T-helper 1 cell treated with Interleukin-12 subunit alpha and Interleukin-12 subunit beta and Interleukin-4 antibody, amounts not matched to agents 30 μg/mL and 1 μg/mL, for 36 hours (primary cell): Measurements from ENCODE around the gene SNTG2.
A peak's percentile ranks its signal among the peaks of the same experiment; 100 is the strongest.

Source experiments
- H3K27ac Mint-ChIP-seq: one replicate; pipeline ENCODE4 v1.8.0; 2021; ENCODE audit warnings: mild to moderate bottlenecking, mixed read lengths
- H3K27me3 Mint-ChIP-seq: one replicate; pipeline ENCODE4 v1.8.0; 2021; ENCODE audit warnings: low read depth, mixed read lengths
- H3K36me3 Mint-ChIP-seq: one replicate; pipeline ENCODE4 v1.8.0; 2021; ENCODE audit warnings: low read depth, mixed read lengths
- H3K4me1 Mint-ChIP-seq: one replicate; pipeline ENCODE4 v1.8.0; 2021; ENCODE audit warnings: low read depth, mixed read lengths
- H3K4me3 Mint-ChIP-seq: one replicate; pipeline ENCODE4 v1.8.0; 2021; ENCODE audit warnings: mild to moderate bottlenecking, moderate library complexity, mixed read lengths
- H3K9me3 Mint-ChIP-seq: one replicate; pipeline ENCODE4 v1.8.0; 2021; ENCODE audit warnings: mixed read lengths

Gene SNTG2

DNA sequence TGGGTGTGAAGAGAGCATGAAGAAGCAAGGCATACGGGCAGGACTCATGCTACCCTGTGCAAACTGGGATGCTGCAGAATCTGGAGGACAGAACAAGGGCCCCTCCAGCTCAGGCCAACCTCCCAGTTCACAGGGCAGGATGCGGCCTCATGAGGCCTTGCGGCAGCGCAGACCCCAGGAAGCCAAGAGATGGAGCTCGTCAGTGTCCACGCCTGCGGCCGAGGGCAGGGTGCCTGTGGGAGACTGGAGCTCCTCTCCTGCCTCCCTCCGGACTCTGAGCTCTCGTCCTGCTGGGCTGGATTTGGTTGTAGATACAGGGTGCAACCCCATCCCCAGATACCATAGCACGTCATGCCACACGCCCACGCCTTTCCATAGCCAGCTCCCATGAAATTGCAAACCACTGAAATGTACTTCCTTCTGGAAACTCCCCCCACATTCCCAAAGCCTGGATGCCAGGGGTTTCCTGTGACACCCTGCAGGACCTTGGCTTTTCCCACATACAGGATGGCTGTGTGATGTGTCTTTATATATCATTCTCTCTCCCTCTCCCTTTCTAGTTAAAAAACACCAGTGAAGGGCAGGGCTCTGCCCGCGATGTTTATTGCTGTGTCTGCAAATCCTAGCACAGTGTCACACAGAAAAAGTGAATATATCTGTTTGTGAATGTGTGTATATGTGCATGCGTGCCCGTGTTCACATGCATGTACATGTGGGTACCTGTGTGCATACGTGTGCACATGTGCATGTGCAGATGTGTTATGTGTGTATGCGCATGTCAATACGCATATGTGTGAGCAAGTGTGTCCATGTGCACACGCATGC lies 12.3 kb upstream of the SNTG2 start:
- no peak overlapping the region for H3K27ac Mint-ChIP-seq
- no peaks in the 10 kb centered on the region for H3K4me1 Mint-ChIP-seq
- no peaks in the 10 kb centered on the region for H3K27me3 Mint-ChIP-seq
- no peak overlapping the region for H3K4me3 Mint-ChIP-seq
- H3K9me3 Mint-ChIP-seq: no peaks in the 10 kb centered on the region
- no peaks in the 10 kb centered on the region for H3K36me3 Mint-ChIP-seq

DNA sequence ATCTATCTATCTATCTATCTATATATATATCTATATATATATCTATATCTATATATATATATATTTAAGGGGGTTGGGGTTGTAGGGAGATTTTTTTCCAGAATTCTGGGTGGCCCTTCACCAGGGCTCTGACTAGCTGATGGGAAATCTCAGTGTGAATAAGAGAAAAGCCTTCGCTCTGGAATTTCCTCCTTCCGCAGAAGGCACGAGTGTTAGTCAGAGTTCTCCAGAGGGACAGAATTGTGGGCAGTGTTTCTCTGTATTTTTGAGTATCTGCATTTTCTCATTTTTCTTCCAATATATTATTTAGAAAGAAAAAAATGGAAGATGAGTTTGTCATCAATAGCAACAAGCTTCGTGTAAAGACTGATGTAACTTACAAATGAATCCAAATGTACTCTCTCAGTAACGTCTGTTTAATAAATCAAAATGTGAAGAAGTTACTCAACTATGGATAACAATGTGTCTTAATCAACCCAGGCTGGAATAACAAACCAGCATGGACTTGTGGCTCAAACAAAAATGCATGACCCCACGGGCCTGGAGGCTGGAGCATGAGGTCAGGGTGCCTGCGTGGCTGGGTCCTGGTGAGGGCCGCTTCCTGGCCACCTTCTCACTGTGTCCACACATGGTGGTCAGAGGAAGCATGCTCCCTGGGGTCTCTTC lies 10.6 kb upstream of the SNTG2 start:
- H3K4me3 Mint-ChIP-seq: no peak overlapping the region
- H3K27me3 Mint-ChIP-seq: no peaks in the 10 kb centered on the region
- H3K9me3 Mint-ChIP-seq: peaks cover 9% of the 10 kb centered on the region
- no peak overlapping the region for H3K27ac Mint-ChIP-seq
- no peaks in the 10 kb centered on the region for H3K36me3 Mint-ChIP-seq
- H3K4me1 Mint-ChIP-seq: no peaks in the 10 kb centered on the region

DNA sequence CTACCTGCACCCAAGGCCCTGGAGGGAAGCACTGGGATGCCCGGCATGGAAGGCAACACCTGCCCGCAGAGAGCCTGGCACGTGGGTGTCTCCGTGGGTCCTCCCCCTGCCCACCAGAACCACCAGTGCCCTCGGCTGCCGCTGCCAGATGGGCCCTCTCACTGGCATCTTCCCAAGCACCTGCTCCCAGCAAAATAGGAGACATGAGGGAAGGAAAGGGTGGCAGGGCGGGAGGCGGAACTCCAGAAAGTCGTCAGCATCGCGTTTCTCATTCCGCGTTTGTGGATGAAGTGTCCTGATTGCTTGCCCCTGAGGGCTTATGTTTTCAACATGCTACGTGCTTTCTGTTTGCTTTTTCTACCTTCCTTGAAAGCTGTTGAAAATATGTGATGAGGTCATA lies 8.8 kb upstream of the SNTG2 start:
- H3K36me3 Mint-ChIP-seq: no peaks in the 10 kb centered on the region
- no peak overlapping the region for H3K4me3 Mint-ChIP-seq
- H3K9me3 Mint-ChIP-seq: peaks cover 9% of the 10 kb centered on the region
- H3K4me1 Mint-ChIP-seq: peaks cover 5% of the 10 kb centered on the region
- H3K27ac Mint-ChIP-seq: no peak overlapping the region
- peaks cover 4% of the 10 kb centered on the region for H3K27me3 Mint-ChIP-seq

DNA sequence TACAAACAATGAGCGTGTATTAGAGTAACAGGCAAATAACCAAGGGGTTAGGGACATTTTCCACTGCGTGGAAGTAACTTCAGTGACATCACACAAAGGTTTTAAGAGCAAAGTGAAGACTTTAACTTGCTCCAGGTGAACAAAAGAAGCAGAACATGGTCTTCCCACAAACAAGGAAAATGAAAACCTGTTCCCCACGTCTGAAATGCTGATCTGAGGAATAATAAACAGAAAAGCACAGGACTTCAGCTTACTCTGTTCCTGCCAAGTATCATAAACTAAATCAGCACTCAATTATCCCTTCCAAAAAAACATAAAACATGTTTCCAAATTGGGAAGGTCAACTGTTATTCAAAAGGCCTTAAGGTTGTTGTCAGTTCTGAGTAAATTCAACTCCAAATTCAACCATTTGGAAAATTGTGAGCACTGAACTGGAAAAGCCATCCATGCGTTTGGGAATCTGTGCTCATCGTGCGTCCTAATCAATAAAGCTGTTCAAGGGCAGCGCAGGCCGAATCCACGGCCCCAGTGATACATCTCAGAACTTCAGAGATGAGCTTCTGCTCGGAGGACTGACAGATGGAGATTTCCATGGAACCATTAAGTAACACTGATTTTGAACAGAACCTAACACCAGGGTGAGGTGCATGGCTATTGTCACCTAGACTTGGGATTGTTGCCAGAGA lies 7.7 kb upstream of the SNTG2 start:
- peaks cover 4% of the 10 kb centered on the region for H3K27me3 Mint-ChIP-seq
- H3K27ac Mint-ChIP-seq: no peak overlapping the region
- H3K4me3 Mint-ChIP-seq: no peak overlapping the region
- peaks cover 5% of the 10 kb centered on the region for H3K4me1 Mint-ChIP-seq
- no peaks in the 10 kb centered on the region for H3K36me3 Mint-ChIP-seq
- peaks cover 9% of the 10 kb centered on the region for H3K9me3 Mint-ChIP-seq

DNA sequence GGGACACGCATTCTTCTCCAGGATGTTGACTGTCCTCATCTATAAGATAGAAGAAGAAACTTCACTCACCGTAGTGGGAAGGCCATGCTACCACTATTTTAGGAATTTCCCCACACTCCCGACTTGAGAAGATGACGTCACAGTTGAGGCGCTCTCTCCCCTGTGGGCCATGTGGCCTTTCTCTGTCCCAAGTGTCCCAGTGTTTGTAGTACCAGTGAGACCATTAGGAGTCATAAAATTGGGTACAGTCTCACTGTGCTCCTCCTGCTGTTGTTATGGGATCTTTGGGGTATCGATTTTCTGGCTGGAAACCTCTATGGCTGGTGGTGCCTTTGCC lies 7.2 kb upstream of the SNTG2 start:
- Mint-ChIP-seq H3K36me3 (no peaks in the 10 kb centered on the region), H3K27me3 (peaks cover 4% of the 10 kb centered on the region), H3K9me3 (peaks cover 9% of the 10 kb centered on the region), H3K4me3 (no peak overlapping the region), H3K27ac (no peak overlapping the region), H3K4me1 (peaks cover 5% of the 10 kb centered on the region)

DNA sequence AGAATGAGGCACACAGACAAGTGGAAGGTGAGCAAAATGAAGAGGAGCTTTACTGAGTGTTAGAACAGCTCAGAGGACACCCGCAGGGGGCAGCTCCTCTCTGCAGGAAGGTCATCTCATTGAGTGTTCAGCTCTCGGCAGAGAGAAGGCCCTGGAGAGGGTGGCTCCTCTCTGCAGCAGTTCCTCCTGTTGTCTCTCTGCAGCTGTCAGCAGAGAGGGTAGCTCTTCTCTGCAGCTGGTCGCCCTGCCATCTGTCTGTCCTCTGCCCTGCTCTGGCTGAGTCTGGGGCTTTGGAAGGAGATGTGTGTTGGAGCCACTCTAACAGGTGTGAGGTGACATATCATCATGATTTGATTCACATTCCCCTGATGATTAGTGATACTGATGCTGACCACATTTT lies 6.8 kb upstream of the SNTG2 start:
- Mint-ChIP-seq H3K4me3 (no peak overlapping the region), H3K27ac (no peak overlapping the region), H3K36me3 (no peaks in the 10 kb centered on the region), H3K9me3 (peaks cover 9% of the 10 kb centered on the region), H3K27me3 (peaks cover 7% of the 10 kb centered on the region), H3K4me1 (peaks cover 5% of the 10 kb centered on the region)

DNA sequence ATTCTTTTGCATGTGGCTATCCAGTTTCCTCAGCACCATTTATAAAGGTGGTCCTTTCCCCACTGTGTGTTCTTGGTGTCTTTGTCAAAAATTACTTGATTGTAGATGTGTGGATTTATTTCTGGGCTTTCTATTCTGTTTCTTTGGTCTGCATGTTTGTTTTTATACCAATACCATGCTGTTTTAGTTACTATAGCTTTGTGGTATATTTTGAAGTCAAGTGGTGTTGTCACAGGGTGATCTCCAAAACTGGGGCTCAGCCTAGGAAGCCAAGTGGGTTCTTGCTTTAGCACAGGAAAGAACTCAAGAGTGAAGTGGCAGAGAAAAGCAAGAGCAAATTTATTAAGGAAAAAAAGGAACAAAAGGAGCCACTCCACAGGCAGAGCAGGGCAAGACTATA lies 6.0 kb upstream of the SNTG2 start:
- H3K4me1 Mint-ChIP-seq: peaks cover 6% of the 10 kb centered on the region
- H3K27me3 Mint-ChIP-seq: peaks cover 16% of the 10 kb centered on the region
- H3K9me3 Mint-ChIP-seq: peaks cover 9% of the 10 kb centered on the region
- H3K27ac Mint-ChIP-seq: no peak overlapping the region
- no peak overlapping the region for H3K4me3 Mint-ChIP-seq
- H3K36me3 Mint-ChIP-seq: peaks cover 1% of the 10 kb centered on the region

DNA sequence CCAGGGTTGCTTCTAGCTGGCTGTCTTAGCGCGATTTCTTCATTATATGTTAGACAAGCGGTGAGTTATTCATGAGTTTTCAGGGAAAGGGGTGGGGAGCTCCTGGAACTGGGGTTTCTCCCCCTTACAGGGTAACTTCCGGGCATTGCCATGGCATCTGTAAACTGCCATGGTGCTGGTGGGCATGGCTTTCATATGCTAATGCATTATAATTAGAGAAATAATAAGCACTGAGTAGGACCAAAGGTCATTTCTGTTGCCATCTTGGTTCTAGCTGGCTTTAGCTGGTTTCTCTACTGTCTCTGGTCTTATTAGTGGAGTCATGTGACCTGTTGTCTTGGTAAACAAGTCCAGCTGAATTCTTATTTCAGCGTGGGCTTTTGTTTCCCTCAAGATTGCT lies 5.5 kb upstream of the SNTG2 start:
- H3K27ac Mint-ChIP-seq: no peak overlapping the region
- H3K9me3 Mint-ChIP-seq: peaks cover 9% of the 10 kb centered on the region
- peaks cover 6% of the 10 kb centered on the region for H3K4me1 Mint-ChIP-seq
- peaks cover 1% of the 10 kb centered on the region for H3K36me3 Mint-ChIP-seq
- H3K4me3 Mint-ChIP-seq: no peak overlapping the region
- H3K27me3 Mint-ChIP-seq: peaks cover 18% of the 10 kb centered on the region

DNA sequence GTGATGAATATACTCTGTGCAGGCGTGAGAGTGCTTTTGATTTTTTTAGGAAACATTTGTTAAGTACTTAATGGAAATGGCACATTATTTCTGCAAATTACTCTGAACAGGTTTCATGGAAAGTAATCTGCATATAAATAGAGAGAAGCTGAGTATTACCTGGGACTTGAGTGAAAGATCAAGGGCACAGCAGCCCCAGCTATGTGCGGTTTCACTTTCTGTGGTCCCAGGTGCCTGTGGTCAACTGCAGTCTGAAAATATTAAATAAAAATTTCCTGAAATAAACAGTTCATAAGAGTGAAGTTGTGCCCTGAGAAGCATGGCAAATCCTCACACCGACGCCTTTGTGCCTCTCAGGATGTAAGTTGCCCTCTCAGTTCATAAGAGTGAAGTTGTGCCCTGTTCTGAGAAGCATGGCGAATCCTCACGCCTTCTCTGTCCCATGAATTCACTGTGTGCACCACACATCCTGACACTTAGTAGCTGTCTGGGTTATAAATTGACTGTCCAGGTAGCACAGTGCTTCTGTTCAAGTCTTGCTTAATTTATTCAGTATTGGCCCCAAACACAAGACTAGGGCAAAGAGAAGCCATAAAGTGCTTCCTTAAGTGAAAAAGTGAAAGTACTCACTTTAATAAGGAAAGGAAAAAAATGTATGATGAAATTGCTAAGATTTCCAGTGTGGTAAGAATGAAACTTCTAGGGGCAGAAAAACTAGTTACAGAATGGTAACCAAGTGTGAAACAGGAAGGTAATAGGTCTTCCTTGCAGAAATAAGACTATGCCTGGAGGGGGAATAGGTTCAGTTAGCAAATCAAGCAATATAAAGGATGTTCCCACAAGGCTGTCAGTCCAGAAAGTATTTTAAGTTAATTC lies 4.3 kb upstream of the SNTG2 start:
- Mint-ChIP-seq H3K4me3 (no peak overlapping the region), H3K9me3 (peaks cover 9% of the 10 kb centered on the region), H3K36me3 (peaks cover 1% of the 10 kb centered on the region), H3K27ac (no peak overlapping the region), H3K27me3 (peaks cover 20% of the 10 kb centered on the region), H3K4me1 (peaks cover 6% of the 10 kb centered on the region)

DNA sequence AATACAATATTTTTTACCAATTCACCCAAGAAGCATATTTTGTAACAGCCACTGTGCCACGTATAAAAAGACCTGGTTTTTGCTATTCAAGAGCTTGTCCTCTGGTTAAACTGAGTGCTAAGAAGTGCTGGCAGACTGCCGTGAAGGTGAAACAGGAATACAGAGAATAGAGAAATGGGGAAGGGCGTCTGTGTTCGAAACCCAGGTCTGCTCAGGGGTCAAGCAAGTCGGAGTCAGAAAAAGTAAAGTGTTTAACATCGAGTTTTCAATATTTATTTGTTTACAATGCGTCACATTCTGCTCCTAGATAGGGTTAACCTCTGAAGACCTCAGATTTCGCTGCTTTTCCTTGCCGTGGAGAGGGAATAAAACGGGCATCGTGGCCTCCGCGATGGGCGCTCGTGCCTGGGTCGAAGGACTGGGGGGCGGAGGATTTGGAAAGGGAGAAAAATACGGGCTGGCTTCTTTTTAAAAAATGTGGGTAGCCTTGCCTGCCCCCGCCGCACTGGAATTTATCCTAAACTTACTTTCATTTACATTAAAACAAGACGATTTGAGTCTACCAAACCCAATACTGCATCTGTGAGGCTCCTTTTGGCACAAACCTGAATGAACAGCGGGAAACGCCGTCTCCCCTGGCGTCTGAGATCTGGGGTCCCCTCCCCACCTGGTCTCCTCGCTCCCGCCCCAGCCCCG lies 1.1 kb upstream of the SNTG2 start:
- H3K27me3 Mint-ChIP-seq: peaks cover 47% of the 10 kb centered on the region
- H3K4me1 Mint-ChIP-seq: peaks cover 8% of the 10 kb centered on the region
- peaks cover 1% of the 10 kb centered on the region for H3K36me3 Mint-ChIP-seq
- peak overlapping the region; percentile 59 for H3K4me3 Mint-ChIP-seq
- H3K9me3 Mint-ChIP-seq: peaks cover 4% of the 10 kb centered on the region
- no peak overlapping the region for H3K27ac Mint-ChIP-seq

DNA sequence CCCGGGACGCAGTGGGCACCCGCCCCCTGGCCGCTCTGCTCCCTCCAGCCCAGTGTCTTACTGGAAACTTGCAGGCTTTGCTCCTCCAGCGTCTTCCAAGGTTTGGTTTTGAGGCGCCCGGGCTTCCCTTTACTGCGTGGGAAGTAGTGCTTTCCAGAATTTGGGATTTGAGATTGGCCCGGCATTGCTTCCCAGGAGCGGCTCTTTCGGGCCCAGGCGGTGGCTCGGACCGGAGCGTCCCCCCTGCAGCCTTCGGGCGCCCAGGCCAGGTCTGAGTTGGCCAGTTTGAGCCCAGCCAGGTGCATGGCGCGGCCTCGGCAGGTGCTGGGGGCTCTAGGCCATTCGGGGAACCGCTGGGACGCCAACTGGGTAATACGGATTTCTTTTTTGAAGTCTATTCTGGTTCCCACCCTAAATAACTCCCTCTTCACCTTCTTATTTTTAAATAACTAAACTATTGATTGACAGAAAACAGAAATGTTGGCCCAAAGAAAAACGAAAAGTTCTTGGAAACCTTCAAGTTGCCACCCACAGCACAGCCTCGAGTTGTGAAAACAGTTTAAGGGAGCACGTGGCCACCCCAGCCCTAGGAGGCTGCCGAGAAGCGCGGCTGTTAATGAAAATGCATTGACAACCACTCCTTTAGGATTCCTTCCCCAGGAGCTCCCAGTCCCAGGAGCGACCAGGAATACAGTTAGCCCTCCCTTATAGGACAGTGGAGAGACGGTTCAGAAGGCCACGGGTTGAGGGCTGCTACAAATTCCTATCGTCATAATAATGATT lies 766 bp downstream of the SNTG2 start:
- Mint-ChIP-seq H3K9me3 (no peaks in the 10 kb centered on the region), H3K27me3 (peaks cover 50% of the 10 kb centered on the region), H3K27ac (no peak overlapping the region), H3K4me1 (peaks cover 6% of the 10 kb centered on the region), H3K4me3 (peak overlapping the region; percentile 65), H3K36me3 (peaks cover 1% of the 10 kb centered on the region)

DNA sequence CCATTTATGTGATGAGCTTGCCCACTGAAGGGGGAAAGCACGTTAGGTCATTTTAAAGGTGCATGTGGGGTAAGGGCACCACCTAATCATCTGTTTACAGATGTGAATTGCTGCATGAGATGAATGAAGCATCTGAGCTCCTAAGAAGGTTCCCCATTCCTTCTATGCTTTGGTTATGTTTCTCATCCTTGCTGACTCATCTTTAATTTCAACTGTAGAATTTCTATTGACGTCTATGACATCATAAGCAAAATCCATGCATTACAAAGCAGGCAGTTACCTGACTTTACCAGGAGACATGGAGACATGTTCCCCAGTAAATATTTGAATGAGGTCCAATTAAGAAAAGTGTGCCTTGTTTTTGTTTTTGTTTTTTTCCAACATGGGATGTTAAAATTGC lies 2.8 kb downstream of the SNTG2 start:
- Mint-ChIP-seq H3K36me3 (peaks cover 1% of the 10 kb centered on the region), H3K9me3 (no peaks in the 10 kb centered on the region), H3K4me1 (peaks cover 4% of the 10 kb centered on the region), H3K27me3 (peaks cover 60% of the 10 kb centered on the region), H3K4me3 (no peak overlapping the region), H3K27ac (no peak overlapping the region)

DNA sequence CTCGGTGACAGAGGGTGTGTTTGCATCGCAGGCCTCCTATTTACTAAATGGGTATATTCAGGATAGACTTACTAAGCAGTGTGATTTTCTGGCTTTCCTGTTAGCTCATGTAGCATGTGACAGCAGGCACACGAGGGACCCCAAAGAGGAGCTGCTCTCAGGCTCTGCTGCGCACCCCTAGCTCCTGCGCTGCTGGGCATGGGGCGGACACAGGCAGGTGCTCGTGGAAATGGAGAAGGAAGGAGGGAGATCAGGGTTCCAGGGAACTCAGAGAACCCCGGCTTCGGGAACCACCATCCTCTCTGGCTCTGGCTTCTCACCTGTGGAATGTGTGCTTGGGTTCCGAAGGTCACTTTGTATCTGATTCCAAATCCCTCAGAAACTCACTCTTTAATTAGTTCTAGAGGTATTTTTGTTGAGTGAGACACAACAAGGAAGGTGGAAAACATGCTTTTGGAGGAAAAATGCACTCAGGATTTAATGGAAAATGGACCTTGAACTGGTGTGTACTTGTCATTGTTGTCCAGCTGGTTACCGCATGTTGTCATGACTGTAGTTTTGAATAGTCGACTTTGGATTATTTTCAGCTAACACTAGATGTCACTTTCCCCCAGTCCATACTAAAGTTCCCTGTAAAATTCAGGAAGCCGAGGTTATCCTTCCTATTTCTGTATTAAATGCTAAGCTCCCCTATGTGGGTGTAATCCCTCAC lies 3.5 kb downstream of the SNTG2 start:
- no peaks in the 10 kb centered on the region for H3K9me3 Mint-ChIP-seq
- H3K27ac Mint-ChIP-seq: no peak overlapping the region
- peaks cover 54% of the 10 kb centered on the region for H3K27me3 Mint-ChIP-seq
- H3K4me1 Mint-ChIP-seq: peaks cover 4% of the 10 kb centered on the region
- H3K4me3 Mint-ChIP-seq: no peak overlapping the region
- H3K36me3 Mint-ChIP-seq: peaks cover 1% of the 10 kb centered on the region
